ENCODE data around the gene ATP6V1C2.
"Not testable (repeated sequence)": the region's sequence is repeated elsewhere in the genome, so short reads cannot be mapped to it uniquely, and the experiment has no call there.

GRCh38 chr2:10805990-10806389, 84.6 kb downstream of the ATP6V1C2 start:
- TF ChIP-seq EZH2 (IDR thresholded peaks at IDR 0.05; ENCODE audit: low read depth); CTCF (conservative IDR thresholded peaks at IDR 0.05): not testable (repeated sequence)

Measured in PC-9 (cell line).